Measurements from ENCODE around the gene DTNA.

GRCh38 chr18:34821669-34822210 is 111.6 kb downstream of the DTNA start:
- TF ChIP-seq CTCF (conservative IDR thresholded peaks at IDR 0.05 in 1 of 2, IDR thresholded peaks at IDR 0.05 in 1 of 2; ENCODE audit: low read depth in 1 of 2, low read length in 2 of 2): peak; percentile 13 to 39
- no peak for TF ChIP-seq EZH2 (IDR thresholded peaks at IDR 0.05; ENCODE audit: low read length, missing control alignments)

Data from fibroblast of lung (primary cell).